ENCODE data around the gene SWSAP1.
"Not testable (repeated sequence)": the region's sequence is repeated elsewhere in the genome, so short reads cannot be mapped to it uniquely, and the experiment has no call there.

SWSAP1 gene

DNA sequence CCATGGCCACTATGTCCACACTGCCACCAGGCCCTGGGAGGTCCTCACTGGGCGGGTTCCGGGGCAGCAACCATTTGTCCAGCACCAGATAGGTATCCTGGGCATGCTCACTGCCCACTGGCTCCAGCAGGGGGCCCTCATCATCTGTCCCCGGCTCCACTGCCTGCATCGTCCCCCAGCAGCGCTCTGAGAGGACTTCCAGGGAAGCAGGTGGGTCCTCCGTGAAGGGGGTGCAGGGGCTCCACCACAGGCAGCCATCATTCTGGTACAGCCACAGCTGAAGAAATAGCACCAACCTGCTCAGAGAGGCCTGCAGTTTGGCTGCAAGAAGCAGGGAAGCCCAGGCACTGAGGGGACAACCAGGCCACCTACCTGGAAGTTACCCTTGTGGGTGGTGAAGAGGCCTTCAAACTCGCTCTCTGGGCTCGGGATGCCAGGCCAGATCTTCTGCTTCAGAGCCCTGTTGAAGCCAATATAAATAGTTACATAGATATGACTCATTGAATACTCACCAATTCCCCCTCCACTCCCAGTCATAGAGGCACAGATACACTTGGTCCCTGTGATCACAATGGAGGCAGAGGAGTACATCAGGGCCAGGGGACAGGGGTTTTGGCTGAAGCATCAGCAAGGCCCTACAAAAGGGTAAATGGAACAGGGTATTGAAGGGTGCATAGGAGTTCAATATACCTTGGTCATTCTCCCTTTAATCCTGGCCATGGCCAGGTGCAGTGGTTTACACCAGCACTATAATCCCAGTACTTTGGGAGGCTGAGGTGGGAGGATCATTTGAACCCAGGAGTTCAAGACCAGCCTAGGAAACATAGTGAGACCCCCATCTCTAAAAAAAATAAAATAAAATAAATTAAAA, 4.1 kb downstream of the SWSAP1 start:
- DNase-seq (ENCODE audit: low spot score): peak; percentile 83

DNA sequence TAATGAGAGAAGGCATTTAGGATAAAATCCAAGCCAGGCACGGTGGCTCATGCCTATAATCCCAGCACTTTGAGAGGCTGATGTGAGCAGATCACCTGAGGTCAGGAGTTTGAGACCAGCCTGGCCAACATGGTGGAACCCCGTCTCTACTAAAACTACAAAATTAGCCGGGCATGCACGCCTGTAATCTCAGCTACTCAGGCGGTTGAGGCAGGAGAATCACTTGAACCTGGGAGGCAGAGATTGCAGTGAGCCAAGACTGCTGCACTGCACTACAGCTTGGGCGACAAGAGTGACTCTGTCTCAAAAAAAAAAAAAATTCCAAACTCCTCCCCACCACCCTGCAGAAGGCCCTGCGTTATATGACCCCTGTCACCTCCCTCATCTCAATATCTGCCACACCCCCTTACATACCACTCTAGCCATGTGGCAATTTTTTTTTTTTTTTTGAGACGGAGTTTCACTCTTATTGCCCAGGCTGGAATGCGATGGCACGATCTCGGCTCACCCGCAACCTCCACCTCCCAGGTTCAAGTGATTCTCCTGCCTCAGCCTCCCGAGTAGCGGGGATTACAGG, 4.9 kb downstream of the SWSAP1 start:
- DNase-seq (ENCODE audit: low spot score): not testable (repeated sequence)

DNA sequence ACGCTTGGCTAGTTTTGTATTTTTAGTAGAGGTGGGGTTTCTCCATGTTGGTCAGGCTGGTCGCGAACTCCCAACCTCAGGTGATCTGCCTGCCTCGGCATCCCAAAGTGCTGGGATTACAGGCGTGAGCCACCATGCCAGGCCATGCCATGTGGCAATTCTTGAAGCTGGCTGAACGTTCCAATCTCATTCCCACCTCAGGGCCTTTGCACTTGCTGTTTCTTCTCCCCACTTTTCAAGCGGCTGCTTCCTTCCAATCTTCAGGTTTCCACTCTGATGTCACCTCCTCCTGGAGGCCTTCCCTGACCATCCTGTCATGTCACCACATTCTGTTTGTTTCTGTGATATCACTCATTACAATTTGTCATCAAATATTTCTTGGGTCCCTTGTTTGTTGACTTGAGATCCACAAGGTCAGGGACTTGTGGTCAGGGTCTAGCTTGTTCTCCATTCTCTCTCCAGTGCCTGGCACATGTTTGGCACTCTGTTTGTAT, 5.4 kb downstream of the SWSAP1 start:
- no peak for DNase-seq (ENCODE audit: low spot score)

DNA sequence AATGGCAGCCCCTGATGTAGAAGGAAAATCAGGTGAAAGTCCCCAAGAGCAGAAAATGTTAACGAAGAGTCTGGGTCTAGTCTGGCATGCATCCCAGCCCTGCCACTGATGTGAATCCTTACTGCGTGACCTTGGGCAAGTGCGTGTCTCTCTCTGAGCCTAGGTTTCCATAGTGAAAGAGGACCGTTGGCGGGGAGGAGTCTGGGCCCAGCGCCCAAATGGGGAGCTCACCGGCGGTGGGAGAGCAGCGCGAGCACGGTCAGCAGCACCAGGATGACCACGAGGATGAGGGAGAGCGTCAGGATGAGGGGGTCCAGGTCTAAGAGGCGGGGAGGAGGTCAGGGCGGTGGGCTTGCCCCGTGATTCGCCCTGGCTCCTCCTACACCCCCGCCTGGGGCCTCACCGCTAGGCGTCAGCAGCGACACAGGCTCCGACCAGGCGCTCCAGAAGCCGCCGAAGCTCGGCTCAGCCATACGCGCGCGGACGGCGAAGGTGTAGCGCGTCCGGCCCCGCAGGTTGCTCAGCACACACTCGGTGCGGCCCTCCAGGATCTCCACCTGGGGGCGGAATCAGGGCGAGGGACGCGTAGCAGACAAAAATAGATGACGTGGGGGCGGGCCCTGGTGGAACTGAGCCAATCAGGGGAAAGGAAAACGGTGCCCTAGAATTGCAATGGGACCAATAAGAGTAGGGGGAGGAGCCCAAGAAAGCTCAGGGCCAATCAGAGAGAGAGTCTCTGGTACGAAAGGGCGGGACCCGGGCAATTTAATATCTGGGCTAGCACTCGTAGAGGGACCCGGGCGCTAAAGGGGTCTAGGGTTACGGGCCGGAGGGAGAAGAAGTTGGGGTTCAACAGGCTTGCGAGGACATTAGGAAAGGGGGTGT, 6.4 kb downstream of the SWSAP1 start:
- DNase-seq (ENCODE audit: low spot score): peak; percentile 99

DNA sequence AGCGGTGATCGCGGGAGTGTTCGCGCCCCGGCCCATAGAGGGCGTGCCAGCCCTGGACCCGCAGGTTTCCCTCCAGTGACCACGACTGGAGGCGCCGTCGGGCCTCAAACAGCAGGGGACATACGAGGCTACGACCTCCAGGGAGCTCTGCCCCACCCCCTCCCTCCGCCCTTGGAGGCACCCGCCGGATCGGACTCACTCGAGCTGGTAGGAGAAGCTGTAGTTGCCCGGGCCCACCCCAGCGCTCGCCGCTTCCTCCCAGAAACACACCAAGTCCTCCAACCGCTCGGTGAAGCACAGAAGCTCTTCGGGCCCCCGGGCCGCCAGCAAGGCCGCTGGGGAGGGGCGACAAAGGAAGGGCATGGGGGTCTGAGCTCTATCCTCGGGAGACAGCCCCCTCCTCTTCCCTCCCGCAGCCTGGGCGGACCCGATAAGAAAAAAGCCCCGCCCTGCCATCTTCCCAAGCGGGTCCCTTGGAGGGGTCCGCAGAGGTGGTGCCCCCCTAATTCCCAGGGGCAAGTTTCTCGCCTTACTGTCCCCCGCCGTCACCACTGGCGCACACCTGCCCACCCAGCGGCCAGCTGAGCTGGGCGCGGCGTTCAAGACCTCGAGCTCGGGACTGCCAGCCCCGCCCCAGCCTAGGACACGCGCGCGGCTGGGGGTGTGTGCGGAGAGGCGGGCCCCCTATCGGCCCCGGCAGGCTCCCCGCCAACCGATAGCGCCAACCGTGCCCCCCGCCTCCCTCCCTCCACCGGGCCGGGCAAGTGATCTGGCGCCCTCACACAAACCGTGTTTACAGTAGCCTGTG, 8.6 kb downstream of the SWSAP1 start:
- peak; percentile 44 for DNase-seq (ENCODE audit: low spot score)

DNA sequence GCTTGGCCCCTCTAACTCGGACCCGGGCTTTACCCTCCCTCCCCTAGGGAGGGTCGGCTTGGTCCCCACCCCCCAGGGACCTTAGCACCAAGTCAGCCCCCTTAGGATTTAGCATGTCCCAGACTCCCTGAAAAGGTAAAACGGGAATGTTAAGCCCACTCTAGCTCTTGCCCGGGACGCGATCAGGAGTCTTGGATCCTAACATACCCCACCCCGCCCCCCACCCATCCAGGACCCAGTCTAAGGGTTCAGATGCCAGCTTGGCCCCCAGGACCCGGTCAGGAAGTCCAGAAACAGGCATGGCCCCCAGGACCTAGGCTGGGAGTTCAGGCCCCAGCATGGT, 9.2 kb downstream of the SWSAP1 start:
- DNase-seq (ENCODE audit: low spot score): no peak

DNA sequence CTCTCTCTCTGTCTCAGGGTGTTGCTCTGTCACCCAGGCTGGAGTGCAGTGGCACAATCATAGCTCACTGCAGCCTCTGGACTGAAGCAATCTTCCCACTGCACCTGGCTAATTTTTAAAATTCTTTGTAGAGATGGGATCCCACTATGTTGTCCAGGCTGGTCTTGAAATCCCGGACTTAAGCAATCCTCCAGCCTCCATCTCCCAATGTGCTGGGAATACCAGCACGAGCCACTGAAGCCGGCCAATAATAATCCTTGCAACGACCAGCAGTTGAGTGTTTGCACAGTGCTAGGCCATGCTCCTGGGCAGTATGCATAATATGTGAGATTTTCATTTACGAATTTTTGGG, 10.3 kb downstream of the SWSAP1 start:
- no peak for DNase-seq (ENCODE audit: low spot score)

DNA sequence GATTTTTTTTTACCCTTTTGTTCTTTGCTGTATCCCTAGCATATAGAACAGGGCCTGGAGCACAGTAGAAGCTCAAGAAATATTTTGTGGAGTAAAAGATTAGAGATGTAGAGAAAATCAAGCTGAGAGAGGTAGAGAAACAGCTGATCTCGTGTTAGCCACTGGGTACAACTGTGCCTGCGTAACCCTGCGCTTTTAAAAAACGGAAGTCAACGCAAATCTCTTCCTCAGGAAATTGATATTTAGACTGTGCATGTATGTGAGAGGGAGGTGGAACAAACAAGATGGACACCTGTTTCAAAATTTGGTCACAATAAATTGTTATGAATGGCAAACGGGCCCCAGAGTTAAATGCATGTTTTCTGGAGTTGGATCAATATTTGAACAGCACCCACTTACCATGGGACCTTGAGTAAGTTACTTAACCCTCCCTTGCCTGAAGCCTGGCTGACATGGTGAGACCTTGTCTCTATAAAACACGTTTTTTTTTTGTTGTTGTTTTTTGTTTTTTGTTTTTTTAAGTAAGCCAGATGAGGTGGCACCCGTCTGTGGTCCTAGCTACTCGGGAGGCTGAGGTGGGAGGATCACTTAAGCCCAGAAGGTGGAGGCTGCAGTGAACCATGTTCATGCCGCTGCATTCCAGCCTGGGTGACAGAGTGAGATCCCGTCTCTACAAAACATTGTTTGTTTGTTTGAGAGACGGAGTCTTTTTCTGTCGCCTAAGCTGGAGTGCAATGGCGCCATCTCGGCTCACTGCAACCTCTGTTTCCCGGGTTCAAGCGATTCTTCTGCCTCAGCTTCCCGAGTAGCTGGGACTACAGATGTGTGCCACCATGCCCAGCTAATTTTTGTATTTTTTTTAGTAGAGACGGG, 12.9 kb downstream of the SWSAP1 start:
- DNase-seq (ENCODE audit: low spot score): no peak

DNA sequence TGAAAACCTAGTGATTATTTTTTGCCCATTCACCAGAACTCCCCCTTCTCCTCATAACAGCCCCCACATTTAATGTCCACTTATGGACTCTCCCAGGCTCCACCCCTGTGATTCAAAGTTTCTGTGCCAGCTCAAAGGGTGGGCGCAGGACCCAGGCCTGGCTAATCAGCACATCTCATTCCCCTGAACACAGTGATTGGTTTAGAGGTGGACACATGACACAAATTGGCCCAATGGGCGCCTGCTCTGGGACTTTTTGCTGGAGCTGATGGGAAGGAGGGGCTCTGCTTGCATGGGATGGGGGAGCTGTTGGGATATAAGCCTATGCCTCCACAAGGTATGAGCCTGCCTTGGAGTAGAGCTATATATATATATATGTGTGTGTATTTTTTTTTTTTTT, 15.9 kb downstream of the SWSAP1 start:
- no peak for DNase-seq (ENCODE audit: low spot score)

DNA sequence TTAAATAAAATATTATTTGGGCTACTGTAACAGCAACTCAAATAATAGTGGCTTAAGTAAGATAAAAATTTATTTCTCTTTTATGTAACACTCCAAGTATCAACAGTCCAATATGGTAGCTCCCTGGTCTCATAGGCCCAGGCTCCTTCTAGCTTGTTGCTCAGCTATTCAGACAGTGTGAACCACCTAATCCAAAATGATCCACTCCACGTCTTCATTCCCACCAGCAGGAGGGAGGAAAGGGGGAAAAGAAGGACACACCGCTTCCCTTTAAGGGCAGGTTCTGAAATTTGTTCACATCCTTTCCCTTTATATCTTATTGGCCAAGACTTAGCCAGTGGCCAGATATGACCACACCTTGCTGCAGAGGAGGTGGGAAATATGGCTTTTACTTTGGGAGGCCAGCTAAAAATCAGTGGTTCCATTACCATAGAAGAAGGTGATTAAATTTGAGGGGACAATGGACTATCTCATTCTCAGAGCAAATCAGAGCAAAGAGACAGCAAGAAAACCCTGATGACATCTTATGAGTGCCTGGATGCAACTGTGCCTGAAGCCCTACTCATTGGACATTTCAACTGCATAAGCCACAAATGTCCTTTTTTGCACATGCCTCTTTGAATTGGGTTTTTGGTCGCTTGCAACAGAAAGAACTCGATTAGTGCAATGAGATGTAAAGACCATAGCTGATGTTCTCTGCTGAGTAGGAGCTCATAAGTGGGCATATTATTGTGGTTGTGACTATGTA, 16.6 kb downstream of the SWSAP1 start:
- no peak for DNase-seq (ENCODE audit: low spot score)

DNA sequence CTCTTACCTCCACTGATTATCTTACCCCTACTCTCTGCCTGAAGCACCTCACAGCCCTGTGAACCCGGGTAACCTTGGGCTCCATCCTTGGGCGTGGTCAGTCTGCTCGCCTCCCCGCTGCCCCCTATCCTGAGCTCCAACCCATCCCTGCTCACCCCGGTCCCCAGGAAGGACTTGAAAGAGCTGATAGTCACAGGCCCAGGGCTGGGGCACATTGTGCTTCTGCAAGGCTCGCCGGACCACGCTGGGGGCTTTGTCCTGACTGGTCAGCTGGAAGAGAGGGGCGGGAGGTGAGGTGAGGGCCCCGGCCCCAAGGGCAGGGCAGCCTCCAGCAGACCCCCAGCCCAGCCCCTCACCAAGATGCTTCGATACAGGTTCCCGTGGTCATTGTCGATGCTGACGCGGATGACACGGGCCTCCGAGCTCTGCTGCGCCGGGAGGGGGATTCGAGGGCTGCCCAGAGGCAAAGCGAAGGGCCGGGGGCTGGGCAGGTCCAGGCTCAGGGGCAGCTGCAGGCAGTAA, 22.7 kb downstream of the SWSAP1 start:
- DNase-seq (ENCODE audit: low spot score): no peak

DNA sequence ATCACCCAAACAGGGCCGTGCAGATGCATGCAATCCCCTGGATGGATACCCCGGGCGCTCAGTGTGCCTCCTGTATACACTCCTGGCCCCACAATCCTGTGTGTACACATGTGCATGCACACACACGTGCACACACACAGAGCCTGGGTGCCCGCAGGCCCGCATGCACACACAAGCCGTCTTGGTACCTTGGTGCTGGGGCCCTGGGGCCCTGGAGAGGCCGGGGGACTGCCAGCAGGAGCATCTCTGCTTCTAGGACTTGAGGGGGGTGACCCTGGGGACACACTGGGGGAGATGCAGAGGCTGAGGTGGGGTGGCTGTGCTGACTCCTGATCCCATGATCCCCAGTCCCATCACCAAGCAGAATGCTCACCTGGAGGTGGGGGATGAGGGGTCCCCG, 25.2 kb downstream of the SWSAP1 start:
- no peak for DNase-seq (ENCODE audit: low spot score)

DNA sequence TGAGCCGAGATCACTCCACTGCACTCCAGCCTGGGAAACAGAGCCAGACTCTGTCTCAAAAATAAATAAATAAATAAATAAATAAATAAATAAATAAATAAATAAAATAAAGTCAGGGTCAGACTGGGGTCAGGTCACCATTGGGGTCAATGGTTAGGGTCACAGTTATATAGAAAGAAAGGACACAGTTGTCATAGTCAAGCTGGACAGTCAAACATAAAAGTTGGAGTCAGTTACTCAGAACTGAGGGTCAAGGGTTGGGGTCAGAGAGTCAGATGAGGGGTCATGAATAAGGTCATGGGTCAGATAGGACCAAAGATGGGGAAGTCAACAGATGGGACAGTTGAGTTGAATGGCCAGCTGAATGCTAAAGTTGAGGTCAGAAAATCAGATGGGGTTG, 26.3 kb downstream of the SWSAP1 start:
- no peak for DNase-seq (ENCODE audit: low spot score)

DNA sequence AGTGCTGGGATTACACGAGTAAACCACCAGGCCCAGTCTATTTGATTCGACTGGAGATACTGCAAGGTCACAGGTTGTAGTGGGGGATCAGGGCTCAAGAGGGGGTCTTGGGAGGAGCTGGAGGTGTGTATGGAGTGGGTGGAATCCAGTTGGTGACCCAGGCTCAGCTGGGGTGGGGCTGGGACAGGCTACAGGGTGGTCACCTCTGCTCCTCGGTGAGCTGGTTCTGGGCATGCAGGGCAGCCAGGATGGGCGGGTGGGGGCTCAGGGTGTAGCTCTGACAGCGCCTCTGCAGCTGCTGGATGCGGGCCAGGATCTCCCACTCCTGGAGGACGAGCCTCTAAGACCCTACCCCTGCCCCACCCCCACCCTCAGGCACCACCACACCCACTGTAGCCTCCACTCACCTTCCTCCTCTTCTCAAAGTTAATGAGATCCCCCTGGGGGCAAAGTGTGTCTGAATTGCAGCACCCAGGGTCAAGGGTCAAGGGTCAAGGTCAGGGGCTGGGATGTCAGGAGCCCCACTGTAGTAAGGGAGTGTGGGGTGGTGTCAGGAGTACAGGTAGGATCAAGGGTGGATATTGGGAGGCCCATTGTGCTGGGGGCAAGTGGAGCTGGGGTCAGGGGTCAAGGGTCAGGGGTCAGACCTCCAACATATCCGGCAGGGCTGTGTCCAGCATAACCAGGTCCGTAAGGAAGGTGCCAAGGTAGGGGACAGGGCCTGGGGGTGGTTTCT, 27.5 kb downstream of the SWSAP1 start:
- no peak for DNase-seq (ENCODE audit: low spot score)

DNA sequence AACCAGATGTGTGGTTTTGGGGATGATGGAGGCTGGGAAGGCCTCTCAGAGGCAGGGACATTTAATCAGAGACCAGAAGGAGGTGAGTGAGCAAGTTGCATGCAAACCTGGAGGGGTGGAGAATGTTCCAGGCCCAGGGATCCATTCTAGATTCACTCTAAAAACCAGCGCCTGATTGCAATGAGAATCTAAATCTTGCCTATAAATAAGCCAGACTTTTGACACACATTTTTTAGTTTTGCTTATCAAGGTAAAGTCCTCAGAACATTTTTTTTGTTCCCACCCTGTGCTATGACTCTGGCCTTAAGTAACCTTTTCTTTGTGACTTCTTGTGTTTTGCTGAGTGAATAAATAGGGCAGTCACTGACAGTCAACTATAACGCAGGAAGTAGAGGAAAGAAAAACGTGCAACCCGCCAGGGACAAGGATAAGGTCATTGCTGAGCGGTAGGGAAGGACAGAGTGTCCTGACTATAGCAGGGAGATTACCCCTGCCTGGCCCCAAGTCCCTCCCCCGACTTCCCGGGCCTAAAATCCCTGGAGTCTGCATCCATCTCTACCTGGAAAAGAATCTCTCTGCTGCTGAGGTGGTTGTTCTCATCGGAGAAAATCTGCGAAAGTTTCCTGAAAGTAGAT, 30.2 kb downstream of the SWSAP1 start:
- DNase-seq (ENCODE audit: low spot score): no peak

DNA sequence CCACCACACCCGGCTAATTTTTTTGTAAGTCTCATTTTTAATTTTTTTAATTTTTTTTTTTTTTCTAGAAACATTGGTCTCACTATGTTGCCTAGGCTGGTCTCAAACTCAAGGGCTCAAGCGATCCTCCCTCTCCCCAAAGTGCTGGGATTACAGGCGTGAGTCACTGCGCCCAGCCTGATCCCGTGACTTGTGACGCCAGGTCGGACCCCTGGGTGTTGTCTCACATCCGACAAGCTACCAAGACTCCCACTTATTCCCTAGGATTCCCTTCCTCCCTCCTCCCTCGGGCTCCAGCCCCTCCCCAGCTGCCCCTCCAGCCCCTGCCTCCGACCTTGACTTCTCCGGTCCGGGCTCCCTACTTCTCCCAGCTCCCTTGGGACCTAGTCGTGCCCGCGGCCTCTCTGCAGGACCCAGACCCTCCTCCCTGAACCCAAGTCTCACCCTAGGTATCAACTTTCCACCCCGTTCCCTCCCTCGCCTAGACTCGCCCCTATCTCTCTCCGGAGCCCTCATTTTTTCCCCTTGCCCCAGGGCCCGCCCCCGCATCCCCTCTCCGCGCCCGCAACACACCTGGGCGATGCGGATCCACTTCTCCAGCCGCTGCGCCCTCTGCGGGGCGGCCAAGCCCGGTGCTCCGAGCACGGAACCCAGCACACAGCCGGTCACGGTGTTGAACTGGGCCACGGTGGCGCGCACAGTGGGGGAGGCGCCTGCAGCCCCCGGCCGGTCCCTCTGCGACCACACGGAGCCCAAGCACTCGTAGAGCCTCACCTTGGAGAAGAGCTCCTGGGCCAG, 31.6 kb downstream of the SWSAP1 start:
- DNase-seq (ENCODE audit: low spot score): no peak

DNA sequence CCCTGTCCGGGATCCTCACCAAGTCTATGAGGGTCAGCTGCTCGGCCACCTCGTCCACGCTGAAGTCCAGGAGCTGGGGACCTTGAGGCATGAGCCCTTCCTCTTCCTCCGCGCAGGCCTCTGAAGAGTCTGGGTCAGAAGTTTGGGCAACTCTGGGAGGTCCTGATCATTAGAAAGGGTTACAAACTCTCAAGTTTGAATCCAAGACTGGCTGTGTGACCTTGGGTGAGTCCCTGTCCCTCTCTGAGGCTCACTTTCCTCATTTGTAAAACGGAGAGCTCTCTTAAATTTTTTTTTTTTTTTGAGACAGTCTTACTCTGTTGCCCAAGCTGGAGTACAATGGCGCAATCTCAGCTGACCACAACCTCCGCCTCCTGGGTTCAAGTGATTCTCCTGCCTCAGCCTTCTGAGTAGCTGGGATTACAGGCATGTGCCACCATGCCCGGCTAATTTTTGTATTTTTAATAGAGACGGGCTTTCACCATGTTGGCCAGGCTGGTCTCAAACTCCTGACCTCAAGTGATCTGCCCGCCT, 32.3 kb downstream of the SWSAP1 start:
- not testable (repeated sequence) for DNase-seq (ENCODE audit: low spot score)

DNA sequence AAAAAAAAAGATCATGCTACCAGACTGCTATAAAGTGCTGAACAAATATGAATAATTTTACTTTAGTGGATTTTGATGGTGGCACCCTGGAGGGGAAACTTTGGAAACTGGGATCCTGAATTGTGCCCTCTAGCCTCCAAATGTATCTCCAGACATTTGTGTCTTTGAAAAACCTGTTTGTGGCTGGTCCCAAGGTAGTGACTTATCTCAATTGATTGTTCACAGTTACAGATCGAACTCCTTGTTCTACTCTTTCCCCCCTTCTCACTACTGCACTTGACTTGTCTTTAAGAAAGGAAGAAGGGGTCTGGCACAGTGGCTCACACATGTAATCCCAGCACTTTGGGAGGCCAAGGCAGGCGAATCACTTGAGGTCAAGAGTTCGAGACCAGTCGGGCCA, 34.1 kb downstream of the SWSAP1 start:
- DNase-seq (ENCODE audit: low spot score): no peak
